HL-60/S4 (cell line): ENCODE results near the gene PLVAP.

ENCODE experiments used
- in situ Hi-C: fragments of 300-500 bp; cut with MboI; formaldehyde crosslinking; loops from 2 replicates; pipeline ENCODE4 v1.14.3; 2022; ENCODE audit warnings: low sequenced_read_pairs

Gene PLVAP

DNA sequence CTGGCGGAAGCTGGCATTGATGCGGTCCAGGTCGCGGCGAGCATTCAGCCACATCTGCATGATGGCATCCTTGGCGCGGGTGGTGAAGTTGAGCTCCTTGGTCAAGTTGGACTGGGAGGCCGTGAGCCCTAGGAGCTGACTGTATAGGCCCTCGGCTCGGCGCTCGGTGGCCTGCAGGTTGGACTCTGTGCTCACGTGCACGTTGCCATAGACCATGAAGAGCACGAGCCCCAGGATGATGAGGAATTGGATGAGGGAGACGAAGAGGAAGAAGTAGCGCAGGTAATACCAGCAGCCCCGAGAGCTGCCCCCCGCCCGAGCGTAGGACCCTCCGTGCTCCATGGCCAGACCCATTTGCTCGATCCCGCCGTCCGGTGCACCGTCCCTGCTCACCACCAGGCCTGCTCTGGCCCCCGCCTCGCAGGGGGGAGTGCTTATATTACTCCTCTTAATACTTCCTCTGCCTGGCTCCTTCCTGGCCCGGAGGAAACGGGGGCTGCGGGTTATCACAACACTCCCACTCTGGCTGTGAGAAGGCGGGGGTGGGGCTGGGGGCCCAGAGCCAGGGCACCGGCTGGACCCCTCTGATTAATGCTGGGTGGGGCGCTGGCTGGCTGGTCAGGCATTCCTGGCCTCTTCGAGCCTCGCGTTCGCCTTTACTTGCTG lies at the start of gene PLVAP:
PLVAP (minus strand) TSS at position 408 of the 666 bp plus-strand sequence; CDS start at position 354, 54 bp downstream.
- in situ Hi-C loops: no loop called here

GRCh38 chr19:17424743-17425365 lies 47.7 kb upstream of the PLVAP start:
- in situ Hi-C loops: no loop called here

DNA sequence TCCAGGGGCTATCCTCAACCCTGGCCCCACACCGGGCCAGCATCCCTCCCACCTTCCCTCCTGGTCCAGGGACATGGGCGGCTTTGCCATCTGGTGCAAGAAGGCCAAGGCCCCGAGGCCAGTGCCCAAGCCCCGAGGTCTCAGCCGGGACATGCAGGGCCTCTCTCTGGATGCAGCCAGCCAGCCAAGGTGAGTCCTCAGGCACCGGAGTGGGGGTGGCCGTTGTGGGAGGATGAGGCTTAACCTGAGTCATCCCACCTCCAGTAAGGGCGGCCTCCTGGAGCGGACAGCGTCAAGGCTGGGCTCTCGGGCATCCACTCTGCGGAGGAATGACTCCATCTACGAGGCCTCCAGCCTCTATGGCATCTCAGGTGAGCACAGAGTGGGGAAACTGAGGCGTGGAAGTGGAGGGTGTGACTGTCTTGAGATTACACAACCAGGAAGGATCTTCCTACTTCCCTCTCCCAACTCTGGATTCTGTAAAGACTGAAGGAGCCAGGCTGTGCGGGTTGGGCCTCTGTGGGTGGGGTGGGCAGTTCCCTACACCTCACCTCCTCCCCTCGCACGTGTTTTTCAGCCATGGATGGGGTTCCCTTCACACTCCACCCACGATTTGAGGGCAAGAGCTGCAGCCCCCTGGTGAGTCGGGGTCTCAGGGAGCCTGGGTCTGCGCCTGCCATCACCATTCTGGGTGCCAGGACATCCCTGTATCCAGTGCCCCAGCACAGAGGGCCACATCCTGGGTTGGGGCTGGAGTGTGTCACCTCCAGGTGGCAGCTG lies 46.5 kb upstream of the PLVAP start:
- in situ Hi-C loops: no loop called here

GRCh38 chr19:17421942-17422341 lies 44.8 kb upstream of the PLVAP start:
- in situ Hi-C loops: no loop called here

DNA sequence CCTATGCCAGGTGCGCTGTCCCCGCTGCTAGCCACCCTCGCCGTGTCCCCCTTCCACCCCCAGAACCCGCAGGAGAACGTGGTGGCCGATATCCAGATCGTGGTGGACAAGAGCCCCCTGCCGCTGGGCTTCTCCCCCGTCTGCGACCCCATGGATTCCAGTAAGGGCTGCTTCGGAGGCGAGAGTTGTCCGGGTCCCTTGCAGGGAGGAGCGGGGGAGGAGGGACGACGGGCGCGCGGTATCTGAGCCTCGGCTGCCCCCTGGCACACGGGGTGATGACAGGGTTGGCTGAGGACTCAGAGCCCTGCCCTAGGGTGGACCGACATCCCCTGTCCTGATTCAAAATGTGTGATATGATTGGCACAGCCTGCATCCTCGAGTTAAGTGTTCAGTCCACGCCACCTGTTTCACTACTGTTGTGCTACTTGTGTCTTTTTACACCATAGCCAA lies 43.4 kb upstream of the PLVAP start:
- in situ Hi-C loops: no loop called here

- in situ Hi-C loops: no loop called here
Observed at GRCh38 chr19:17419621-17420474, 42.7 kb upstream of the PLVAP start, which contains the start of gene MVB12A. TSS of gene MVB12A (plus strand) at chr19:17420047. CDS start at chr19:17420136, 89 bp downstream.

- in situ Hi-C loops: no loop called here
Observed at GRCh38 chr19:17419154-17419620, 42.0 kb upstream of the PLVAP start.

- in situ Hi-C loops: no loop called here
Observed at GRCh38 chr19:17418710-17419109, 41.6 kb upstream of the PLVAP start.

DNA sequence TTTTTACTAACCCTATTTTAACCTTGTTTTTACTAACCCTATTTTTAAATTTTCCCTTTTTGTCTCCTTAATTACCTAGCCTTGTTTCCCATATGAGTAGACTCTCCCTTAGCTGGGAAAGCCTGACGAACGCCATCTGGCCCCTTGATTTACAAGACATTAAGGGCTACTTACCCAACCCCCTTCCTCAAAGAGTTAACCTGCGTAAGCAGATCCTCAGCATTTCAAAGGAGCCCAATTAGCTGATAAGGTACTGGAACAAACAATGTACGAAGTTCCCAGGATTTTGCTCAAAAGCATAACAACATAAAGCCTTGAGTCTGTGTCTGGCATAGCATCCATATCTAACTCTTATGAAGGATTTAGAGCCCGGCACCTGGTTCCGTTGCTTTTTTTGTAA lies 38.0 kb upstream of the PLVAP start:
- in situ Hi-C loops: no loop called here

DNA sequence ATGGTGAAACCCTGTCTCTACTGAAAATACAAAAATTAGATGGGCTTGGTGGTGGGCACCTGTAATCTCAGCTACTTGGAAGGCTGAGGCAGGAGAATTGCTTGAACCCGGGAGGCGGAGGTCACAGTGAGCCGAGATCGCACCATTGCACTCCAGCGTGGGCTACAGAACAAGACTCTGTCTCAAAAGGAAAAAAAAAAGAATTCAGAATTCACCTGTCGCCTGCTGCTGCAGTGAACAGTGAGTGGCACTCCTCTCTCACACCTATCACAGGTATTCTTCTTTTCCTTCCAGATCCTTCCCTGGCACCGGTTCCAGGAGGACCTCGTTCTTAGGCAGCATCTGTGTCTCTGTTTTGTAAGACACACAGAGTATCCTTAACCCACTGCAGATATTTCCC lies 37.0 kb upstream of the PLVAP start:
- in situ Hi-C loops: no loop called here

- in situ Hi-C loops: no loop called here
Observed at GRCh38 chr19:17411801-17412200, 34.7 kb upstream of the PLVAP start.

GRCh38 chr19:17409990-17410389 lies 32.8 kb upstream of the PLVAP start:
- in situ Hi-C loops: no loop called here

DNA sequence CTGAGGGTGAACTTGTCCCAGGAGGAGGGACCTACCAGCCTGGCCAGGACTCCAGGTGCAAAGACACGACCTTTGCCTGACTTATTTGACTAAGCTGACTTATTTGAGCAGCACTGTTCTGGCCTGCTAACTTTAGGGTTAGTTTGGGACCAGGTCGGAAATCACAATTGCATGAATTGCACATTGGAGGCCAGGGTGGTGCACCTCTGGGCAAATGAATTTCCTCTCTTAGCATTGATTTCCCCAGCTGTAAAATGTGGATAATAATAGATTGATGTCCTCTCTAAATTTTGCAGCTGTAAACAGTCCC lies 29.7 kb upstream of the PLVAP start:
- in situ Hi-C loops: no loop called here

- in situ Hi-C loops: no loop called here
Observed at GRCh38 chr19:17406046-17406886, 29.1 kb upstream of the PLVAP start.

DNA sequence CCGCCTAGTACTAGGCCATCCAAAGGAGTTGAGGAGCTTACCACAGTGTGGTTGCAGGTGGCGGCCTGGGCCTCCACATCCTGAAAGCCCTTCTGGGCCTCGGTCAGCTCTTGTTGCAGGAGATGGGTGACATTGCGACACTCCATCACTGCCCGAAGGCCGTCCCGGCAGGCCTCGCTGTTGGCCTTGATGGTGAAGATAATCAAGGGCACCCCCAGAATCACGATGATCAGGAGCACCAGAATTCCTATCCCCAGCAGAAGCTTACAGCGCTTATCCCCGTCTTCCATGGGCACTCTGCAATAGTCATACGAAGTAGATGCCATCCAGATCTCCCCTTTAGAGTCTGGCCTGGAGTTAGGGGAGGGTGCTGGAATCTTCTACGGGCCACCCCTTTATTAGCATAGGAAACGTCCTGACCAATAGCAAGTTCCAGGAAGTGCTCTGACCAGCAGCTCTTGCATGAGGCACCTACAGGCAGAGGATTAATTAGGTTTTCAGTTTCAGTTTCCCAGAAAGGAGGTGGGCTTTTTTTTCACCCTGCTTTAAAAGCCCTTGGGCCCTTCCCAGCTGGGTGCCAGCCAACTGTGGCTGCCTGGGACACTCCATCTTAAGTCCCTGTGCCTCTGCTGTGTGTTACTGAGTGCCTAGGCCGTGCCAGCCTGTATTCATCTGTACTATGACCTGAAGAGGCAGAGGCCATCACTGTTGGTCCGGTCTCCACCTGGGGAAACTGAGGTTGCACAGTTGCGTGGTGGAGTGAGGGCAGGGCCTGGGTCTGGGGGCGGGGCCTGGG lies 28.3 kb upstream of the PLVAP start, which contains the start of gene BST2:
BST2 (minus strand) TSS at position 381 of the 796 bp plus-strand sequence; CDS start at position 326, 55 bp downstream.
- in situ Hi-C loops: no loop called here

DNA sequence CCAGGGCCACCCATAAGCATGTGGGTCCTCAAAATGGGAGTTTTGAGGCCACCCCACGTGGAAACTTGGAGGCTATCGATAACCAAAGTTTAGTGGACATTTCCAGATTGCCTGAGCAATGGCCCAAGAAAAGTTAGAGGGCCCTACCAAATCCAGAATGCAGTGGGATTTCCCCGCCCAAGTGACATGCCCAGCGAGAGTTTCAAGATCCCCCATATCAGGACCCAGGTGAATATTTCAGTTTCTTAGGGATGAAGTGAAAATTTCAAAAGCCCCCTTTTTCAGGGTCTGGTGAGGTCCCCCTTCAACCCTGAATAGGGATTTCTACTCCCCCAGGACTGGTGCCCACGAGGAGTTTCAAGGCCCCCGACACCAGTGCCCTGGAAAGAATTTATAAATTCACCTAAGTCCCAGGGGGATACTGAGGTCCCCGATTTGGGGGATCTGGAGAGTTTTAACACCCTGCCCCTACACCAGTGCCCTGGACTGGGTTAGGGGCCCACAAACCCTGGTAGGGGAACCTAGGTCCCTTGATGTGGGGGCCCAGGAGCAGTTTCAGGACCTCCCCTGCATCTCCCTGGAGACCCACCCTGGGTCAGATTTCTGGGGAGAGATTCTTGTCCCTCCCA lies 27.6 kb upstream of the PLVAP start:
- in situ Hi-C loops: no loop called here

DNA sequence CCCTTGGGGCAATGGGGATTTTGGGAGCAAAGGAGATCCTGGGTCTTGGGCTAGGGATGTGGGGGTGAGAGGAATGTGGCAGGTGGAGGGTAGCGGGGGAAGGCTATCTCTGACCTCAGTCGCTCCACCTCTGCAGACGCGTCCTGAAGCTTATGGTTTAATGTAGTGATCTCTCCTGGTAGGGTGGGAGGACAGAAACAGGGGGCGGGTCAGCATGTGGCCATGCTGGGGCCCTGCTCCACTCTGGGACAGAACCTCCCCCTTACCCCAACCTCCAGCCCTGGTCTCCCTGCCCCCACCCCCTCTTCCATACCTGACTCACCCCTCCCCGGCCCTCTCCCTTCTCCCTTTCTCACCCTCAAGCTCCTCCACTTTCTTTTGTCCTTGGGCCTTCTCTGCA lies 26.9 kb upstream of the PLVAP start:
- in situ Hi-C loops: no loop called here

DNA sequence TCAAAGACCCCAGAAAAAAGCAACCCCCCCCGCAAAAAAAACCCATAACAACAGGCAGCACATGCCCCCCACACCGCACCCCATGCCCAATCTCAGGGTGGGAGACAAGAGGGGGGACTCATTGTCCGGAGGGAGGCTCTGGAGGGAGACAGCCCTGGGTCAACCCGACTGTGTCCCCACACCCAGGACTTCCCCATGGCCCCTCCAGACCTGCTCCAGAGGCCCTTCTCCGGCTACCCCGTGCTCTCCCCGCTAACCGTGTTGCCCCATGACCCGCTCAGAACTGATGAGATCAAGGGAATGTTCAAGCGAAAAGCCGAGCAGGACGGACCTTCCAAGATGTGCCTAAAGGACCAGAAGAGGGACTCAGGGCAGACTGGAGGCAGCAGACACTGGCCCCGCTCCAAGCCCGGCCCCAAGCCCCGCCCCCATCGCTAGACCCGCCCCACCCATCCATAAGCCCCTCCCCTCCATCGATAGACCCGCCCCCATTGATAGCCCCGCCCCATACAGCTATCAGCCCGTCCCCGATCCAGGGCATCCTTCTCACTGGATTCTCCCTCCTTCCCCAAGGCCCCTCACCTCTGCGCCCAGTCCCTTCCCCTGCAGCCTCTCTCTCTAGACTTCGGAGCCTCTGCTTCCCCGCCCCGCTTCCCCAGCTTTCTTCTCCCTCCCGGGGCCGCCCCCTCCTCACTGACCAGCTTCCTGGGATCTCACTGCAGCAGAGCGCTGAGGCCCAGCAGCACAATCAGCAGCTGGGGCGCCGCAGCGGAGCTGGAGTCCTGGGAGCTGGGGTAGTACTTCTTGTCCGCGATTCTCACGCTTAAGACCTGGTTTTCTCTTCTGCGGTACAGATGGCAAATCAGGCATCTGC lies 26.1 kb upstream of the PLVAP start:
- in situ Hi-C loops: no loop called here
